HepG2 (cell line): ENCODE results near the gene FSIP1. TPM values are rescaled to one million over a fixed set of nuclear protein-coding genes. Genes with fewer than 3 reads are reported as not detected.

Experiments used
- ATAC-seq: fragments of 200-7000 bp; cut with Tn5 transposase; 3 replicates; pipeline ENCODE4 v1.9.1; 2020; ENCODE audit warnings: mild to moderate bottlenecking, moderate library complexity
- BruUV-seq: library from RNA; stranded (reverse); fragments of 400-500 nt; replicated peaks from 2 replicates; lab custom pipeline; 2021; lab: Mats Ljungman, UMichigan
- CTCF ChIA-PET: fragments of 300-600 bp; formaldehyde crosslinking; extraction: SDS; loops from one replicate; lab custom pipeline; 2021; ENCODE audit warnings: low total read pairs, inconsistent platforms, low intra/inter-chr PET ratio; lab: Yijun Ruan, JAX
- POLR2A ChIA-PET: fragments of 350-600 bp; sonication (Branson Sonifier 250); formaldehyde crosslinking; loops from one replicate; lab custom pipeline; 2020; ENCODE audit warnings: antibody characterized with exemption, inconsistent platforms; lab: Yijun Ruan, JAX
- DNase-seq: peaks from one replicate; pipeline ENCODE4 v3.0.0-alpha.2; 2015; ENCODE audit warnings: low spot score
- FAIRE-seq: peaks from 3 replicates; lab custom pipeline; 2011; peaks lifted over from hg19 to GRCh38; lab: Jason Lieb, UNC
- H2AFZ ChIP-seq: one replicate; pipeline ENCODE4 v1.6.1; 2011; ENCODE audit warnings: low read length, inconsistent platforms
- H3K27ac ChIP-seq: fragments of 300-600 bp; 3 replicates; pipeline ENCODE4 v1.8.0; 2011; ENCODE audit warnings: mixed run types, mild to moderate bottlenecking, mixed read lengths, low read length, inconsistent platforms; ENCODE audit not compliant: insufficient read depth; ENCODE audit errors: extremely low read length
- H3K27me3 ChIP-seq, 2 experiments: fragments of 200-600 bp in 1 of 2; 2 replicates in 1 of 2; 3 replicates in 1 of 2; pipeline versions ENCODE4 v1.6.0 to v1.8.0; 2011; ENCODE audit warnings: low read length in 2 of 2, mild to moderate bottlenecking in 2 of 2, moderate library complexity in 2 of 2, inconsistent platforms in 1 of 2; ENCODE audit not compliant: insufficient read depth in 2 of 2, control insufficient read depth in 1 of 2
- H3K36me3 ChIP-seq, 2 experiments: fragments of 200-600 bp in 1 of 2; replicated peaks in 1 of 2; 2 replicates in 1 of 2; 3 replicates in 1 of 2; pipeline versions ENCODE4 v1.5.1 to v1.8.0; 2011; ENCODE audit warnings: low read length in 2 of 2, inconsistent platforms in 1 of 2; ENCODE audit not compliant: insufficient read depth in 2 of 2, control insufficient read depth in 1 of 2
- H3K4me1 ChIP-seq: 2 replicates; pipeline ENCODE4 v1.5.1; 2012; ENCODE audit warnings: low read length, inconsistent platforms; ENCODE audit not compliant: insufficient read depth
- H3K4me2 ChIP-seq: 2 replicates; pipeline ENCODE4 v1.6.0; 2011; ENCODE audit warnings: low read depth, low read length, inconsistent platforms
- H3K4me3 ChIP-seq, 3 experiments: fragments of 200-600 bp in 1 of 3; sonication (generic), shearing (Covaris generic) in 1 of 3; replicated peaks in 1 of 3; 2 replicates each; pipeline ENCODE4 v1.5.1; 2011 to 2016; ENCODE audit warnings: low read length in 3 of 3, inconsistent platforms in 2 of 3, low read depth in 2 of 3, mild to moderate bottlenecking in 2 of 3, control low read depth in 1 of 3, mixed read lengths in 1 of 3; ENCODE audit not compliant: insufficient read depth in 1 of 3
- H3K79me2 ChIP-seq: one replicate; pipeline ENCODE4 v1.6.1; 2011; ENCODE audit warnings: low read length, inconsistent platforms; ENCODE audit not compliant: insufficient read depth
- H3K9ac ChIP-seq: 2 replicates; pipeline ENCODE4 v1.6.0; 2011; ENCODE audit warnings: mild to moderate bottlenecking, low read depth, low read length, inconsistent platforms; ENCODE audit not compliant: insufficient read depth
- H3K9me3 ChIP-seq: 2 replicates; pipeline ENCODE4 v1.5.1; 2012; ENCODE audit warnings: mild to moderate bottlenecking, low read length
- H4K20me1 ChIP-seq: 2 replicates; pipeline ENCODE4 v1.6.0; 2011; ENCODE audit warnings: inconsistent platforms, mild to moderate bottlenecking, low read length, moderate library complexity; ENCODE audit not compliant: insufficient read depth
- ARHGAP35 ChIP-seq: sonication (generic); formaldehyde crosslinking; IDR thresholded peaks from 2 replicates; pipeline ENCODE4 v1.9.0; 2022; ENCODE audit warnings: mild to moderate bottlenecking, inconsistent platforms, moderate library complexity, missing genetic modification reagents, borderline replicate concordance
- ATF7 ChIP-seq, 2 experiments: fragments of 450-650 bp in 1 of 2; sonication (generic) in 1 of 2; formaldehyde crosslinking in 1 of 2; IDR thresholded peaks; 2 replicates each; pipeline versions ENCODE4 v1.4.0 to v1.6.1; 2016 to 2020; ENCODE audit warnings: antibody characterized with exemption in 1 of 2, mild to moderate bottlenecking in 1 of 2, missing genetic modification reagents in 1 of 2
- FOXA1 ChIP-seq, 2 experiments: fragments of 450-650 bp in 1 of 2; sonication (generic) in 1 of 2; formaldehyde crosslinking in 1 of 2; IDR thresholded peaks; 2 replicates each; pipeline versions ENCODE4 v1.4.0 to v1.6.1; 2016 to 2020; ENCODE audit warnings: missing genetic modification reagents in 1 of 2
- FOXO1 ChIP-seq: sonication (generic); formaldehyde crosslinking; IDR thresholded peaks from 2 replicates; pipeline ENCODE4 v1.4.0; 2020; ENCODE audit warnings: missing genetic modification reagents
- HHEX ChIP-seq: IDR thresholded peaks from 2 replicates; pipeline ENCODE4 v1.6.1; 2016; ENCODE audit warnings: control low read depth
- HNRNPUL1 ChIP-seq: fragments of 200-400 bp; formaldehyde crosslinking; IDR thresholded peaks from 2 replicates; pipeline ENCODE4 v1.6.1; 2017; ENCODE audit warnings: low read depth, mild to moderate bottlenecking, low read length, moderate library complexity
- MAFF ChIP-seq: IDR thresholded peaks from 2 replicates; pipeline ENCODE4 v1.6.1; 2011; ENCODE audit warnings: low read depth, low read length, improper control_type of control experiment
- MAFK ChIP-seq, 2 experiments: IDR thresholded peaks in 1 of 2; conservative IDR thresholded peaks in 1 of 2; 2 replicates each; pipeline ENCODE4 v1.6.1; 2011; ENCODE audit warnings: improper control_type of control experiment in 2 of 2, low read length in 2 of 2
- MBD4 ChIP-seq: IDR thresholded peaks from 2 replicates; pipeline ENCODE4 v1.6.1; 2012; ENCODE audit warnings: low read length, inconsistent platforms, borderline replicate concordance
- RBAK ChIP-seq: sonication (generic); formaldehyde crosslinking; IDR thresholded peaks from 2 replicates; pipeline ENCODE4 v1.5.1; 2020; ENCODE audit warnings: mild to moderate bottlenecking, missing genetic modification reagents
- SIN3A ChIP-seq: IDR thresholded peaks from 2 replicates; pipeline ENCODE4 v1.6.1; 2011; ENCODE audit warnings: low read depth, mild to moderate bottlenecking, control low read depth, low read length, borderline replicate concordance
- SMYD3 ChIP-seq: sonication (generic); formaldehyde crosslinking; IDR thresholded peaks from 2 replicates; pipeline ENCODE4 v1.8.1; 2023; ENCODE audit warnings: mild to moderate bottlenecking, missing genetic modification reagents
- TBX2 ChIP-seq: sonication (generic); formaldehyde crosslinking; IDR thresholded peaks from 2 replicates; pipeline ENCODE4 v1.5.0; 2020; ENCODE audit warnings: missing genetic modification reagents, mild to moderate bottlenecking, borderline replicate concordance
- ZNF501 ChIP-seq: sonication (generic); formaldehyde crosslinking; IDR thresholded peaks from 2 replicates; pipeline ENCODE4 v1.5.1; 2020; ENCODE audit warnings: mild to moderate bottlenecking, moderate library complexity, missing genetic modification reagents
- ZNF549 ChIP-seq: sonication (generic); formaldehyde crosslinking; IDR thresholded peaks from 2 replicates; pipeline ENCODE4 v1.5.0; 2020; ENCODE audit warnings: missing genetic modification reagents
- ZNF615 ChIP-seq: sonication (generic); formaldehyde crosslinking; IDR thresholded peaks from 2 replicates; pipeline ENCODE4 v1.5.0; 2020; ENCODE audit warnings: mild to moderate bottlenecking, missing genetic modification reagents, borderline replicate concordance
- ZNF773 ChIP-seq: sonication (generic); formaldehyde crosslinking; IDR thresholded peaks from 2 replicates; pipeline ENCODE4 v1.4.0; 2020; ENCODE audit warnings: missing genetic modification reagents, borderline replicate concordance
- ZNF850 ChIP-seq: sonication (generic); formaldehyde crosslinking; conservative IDR thresholded peaks from 2 replicates; pipeline ENCODE4 v1.9.0; 2021; ENCODE audit warnings: mild to moderate bottlenecking, missing genetic modification reagents
- WGBS: methylation state at CpG from one replicate; pipeline ENCODE4 v1.1.6; 2017; ENCODE audit warnings: low lambda C conversion rate; 5-methylcytosine and 5-hydroxymethylcytosine counted together
- in situ Hi-C: cut with HindIII; loops from 2 replicates; pipeline ENCODE4 v1.10.0; 2017; ENCODE audit warnings: low pct_unique_long_range_greater_than_20kb; ENCODE audit not compliant: extremely low pct_ligation_motif_present
- intact Hi-C: fragments of 100-400 bp; cut with micrococcal nuclease; formaldehyde crosslinking; loops from one replicate; pipeline ENCODE4 v1.10.0; 2022; ENCODE audit not compliant: unreplicated experiment
- polyA plus RNA-seq, 8 experiments: library from polyadenylated mRNA; depleted of rRNA in 3 of 8; stranded (reverse) in 7 of 8; unstranded in 1 of 8; fragments of >200 nt; fragmentation: Illumina TruSeq in 4 of 8; extraction: Trizol in 4 of 8; gene quantifications; 2 replicates each; pipeline versions ENCODE4 v1.2.1 to v1.2.3, GENCODE V29; 2011 to 2016; ENCODE audit warnings: low read depth in 4 of 8, missing spikeins in 1 of 8, mixed read lengths in 1 of 8; ENCODE audit not compliant: insufficient read depth in 1 of 8
- total RNA-seq, 5 experiments: library from RNA; depleted of rRNA; stranded (reverse); fragments of >200 nt; fragmentation: Illumina TruSeq; extraction: Trizol; gene quantifications; 2 replicates each; pipeline ENCODE4 v1.2.3, GENCODE V29; 2016; ENCODE audit warnings: low read depth in 1 of 5
- TF ChIP-seq, protein P1 (sequence below): sonication (generic); formaldehyde crosslinking; IDR thresholded peaks from 2 replicates; pipeline ENCODE4 v1.4.0; 2020; ENCODE audit warnings: mild to moderate bottlenecking, low read depth, missing genetic modification reagents
- TF ChIP-seq, protein P2 (sequence below): sonication (generic); formaldehyde crosslinking; IDR thresholded peaks from 2 replicates; pipeline ENCODE4 v1.5.1; 2020; ENCODE audit warnings: missing genetic modification reagents, mild to moderate bottlenecking, borderline replicate concordance

Gene FSIP1
- total and polyA plus RNA-seq, 2 of the 13 experiments (the other 11 are each of a cell fraction or from before 2014, with no cell fraction given): 0.18 TPM; not detected in 1

DNA sequence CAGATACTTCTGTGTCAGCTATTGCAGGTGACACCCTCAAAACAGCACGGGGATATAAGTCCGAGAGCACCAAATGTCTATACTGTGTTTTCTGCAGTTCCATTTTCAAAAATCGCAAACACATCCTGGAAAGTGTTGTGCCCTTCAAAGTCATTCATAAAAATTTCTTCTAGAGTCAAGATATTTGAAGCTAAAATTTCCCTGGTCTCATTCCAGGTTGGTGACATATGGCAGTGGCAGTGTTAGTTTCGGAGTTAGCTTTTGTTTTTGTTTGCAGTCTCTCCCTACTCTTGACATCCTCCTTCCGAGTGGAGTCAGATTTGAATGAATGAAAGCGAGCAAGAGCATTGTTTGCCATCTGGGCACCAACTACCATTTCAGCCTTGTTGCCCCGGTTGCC is 3.2 kb upstream of the FSIP1 start:
- no peaks in the 10 kb centered on the region for H4K20me1 ChIP-seq
- FAIRE-seq (no peak), ATAC-seq (no peak), DNase-seq (no peak)
- no peak overlapping the region for H3K9ac ChIP-seq
- 96% methylated on average over 7 of the region's 7 CpGs for WGBS
- POLR2A ChIA-PET: no interaction called here
- intact Hi-C loops (loop anchor here (2.0 to 5.0 kb wide), 2 partner anchors 149 to 246 kb away; partner anchors contain the start of gene EIF2AK4), in situ Hi-C loops (loop anchor here (5.0 kb wide), 1 partner anchor 91 kb away; no protein-coding TSS in a partner anchor)
- H3K4me3 ChIP-seq: no peak overlapping the region
- no peak overlapping the region for H3K4me2 ChIP-seq
- no peak overlapping the region for H3K27ac ChIP-seq
- CTCF ChIA-PET: interaction anchor here (1.9 kb wide), 1 partner anchor 89 kb away, joined by 16 read pairs; no protein-coding TSS in a partner anchor
- no peaks in the 10 kb centered on the region; a peak in 2 of 5 replicates for H3K27me3 ChIP-seq
- no peaks in the 10 kb centered on the region for H3K9me3 ChIP-seq
- no peak overlapping the region for H2AFZ ChIP-seq
- TF ChIP-seq ARHGAP35 (no peak), ZNF501 (no peak), FOXA1 (IDR thresholded peaks at IDR 0.05) (no peak), FOXA1 (CRISPR knock-in tag; IDR thresholded peaks at IDR 0.05) (no peak), ZNF773 (CRISPR knock-in tag) (no peak), TBX2 (no peak), HNRNPUL1 (no peak), SIN3A (no peak), ATF7 (IDR thresholded peaks at IDR 0.05) (no peak), ATF7 (CRISPR knock-in tag; IDR thresholded peaks at IDR 0.05) (no peak), RBAK (no peak)
- BruUV-seq: no TSS peak
- no peaks in the 10 kb centered on the region for H3K79me2 ChIP-seq
- H3K36me3 ChIP-seq: no peaks in the 10 kb centered on the region
- H3K4me1 ChIP-seq: peaks cover 45% of the 10 kb centered on the region

DNA sequence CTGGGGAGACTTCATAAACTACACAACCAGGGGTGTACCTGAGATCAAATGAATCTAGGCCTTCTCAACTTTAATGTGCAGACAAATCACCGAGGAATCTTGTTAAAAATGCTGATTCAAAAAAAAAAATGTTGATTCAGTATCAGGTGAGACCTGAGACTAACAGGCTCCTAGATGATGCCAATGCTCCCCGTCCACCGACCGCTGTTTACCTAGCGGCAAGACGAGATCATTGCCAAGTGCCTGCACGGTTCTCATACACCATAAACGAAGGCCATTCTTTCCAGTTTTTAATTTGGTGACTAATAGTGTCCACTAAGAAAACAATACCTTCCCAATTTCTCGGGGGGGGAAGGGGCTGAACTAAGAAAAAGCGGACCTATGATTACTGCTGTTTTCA is 2.5 kb upstream of the FSIP1 start:
- POLR2A ChIA-PET: no interaction called here
- Histone ChIP-seq H4K20me1 (no peaks in the 10 kb centered on the region), H3K27ac (no peak overlapping the region), H2AFZ (no peak overlapping the region), H3K36me3 (no peaks in the 10 kb centered on the region), H3K9me3 (no peaks in the 10 kb centered on the region), H3K4me1 (peaks cover 45% of the 10 kb centered on the region), H3K79me2 (no peaks in the 10 kb centered on the region), H3K27me3 (no peaks in the 10 kb centered on the region; a peak in 2 of 5 replicates), H3K4me2 (no peak overlapping the region), H3K9ac (no peak overlapping the region), H3K4me3 (no peak overlapping the region)
- TF ChIP-seq, protein P1, sequence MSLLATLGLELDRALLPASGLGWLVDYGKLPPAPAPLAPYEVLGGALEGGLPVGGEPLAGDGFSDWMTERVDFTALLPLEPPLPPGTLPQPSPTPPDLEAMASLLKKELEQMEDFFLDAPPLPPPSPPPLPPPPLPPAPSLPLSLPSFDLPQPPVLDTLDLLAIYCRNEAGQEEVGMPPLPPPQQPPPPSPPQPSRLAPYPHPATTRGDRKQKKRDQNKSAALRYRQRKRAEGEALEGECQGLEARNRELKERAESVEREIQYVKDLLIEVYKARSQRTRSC (CRISPR knock-in tag): no peak
- TF ChIP-seq ZNF615 (CRISPR knock-in tag) (no peak), ZNF850 (no peak), HHEX (no peak), MAFF (peak; percentile 50), FOXO1 (no peak), SMYD3 (no peak), ZNF549 (no peak), MAFK (conservative IDR thresholded peaks at IDR 0.05 in 1 of 2, IDR thresholded peaks at IDR 0.05 in 1 of 2; ENCODE audit: low read length in 2 of 2) (peak in 1 of 2 experiments; percentile 48; a peak in 2 of 4 replicates), MBD4 (no peak)
- TF ChIP-seq, protein P2, sequence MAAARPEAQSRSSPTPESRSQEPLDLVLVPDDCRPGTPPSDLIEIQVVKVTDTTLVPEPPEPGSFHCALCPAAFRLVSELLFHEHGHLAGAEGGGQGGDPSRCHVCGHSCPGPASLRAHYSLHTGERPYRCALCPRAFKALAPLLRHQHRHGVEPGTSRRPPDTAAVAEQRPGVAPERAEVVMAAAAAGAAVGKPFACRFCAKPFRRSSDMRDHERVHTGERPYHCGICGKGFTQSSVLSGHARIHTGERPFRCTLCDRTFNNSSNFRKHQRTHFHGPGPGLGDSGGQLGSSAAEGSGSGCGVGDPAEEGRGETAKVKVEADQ (CRISPR knock-in tag): no peak
- FAIRE-seq (no peak), DNase-seq (no peak), ATAC-seq (no peak)
- intact Hi-C loops: loop anchor here (5.0 kb wide), 1 partner anchor 247 kb away; no protein-coding TSS in a partner anchor
- in situ Hi-C loops: loop anchor here (5.0 kb wide), 1 partner anchor 92 kb away; no protein-coding TSS in a partner anchor
- CTCF ChIA-PET: no interaction called here
- no TSS peak for BruUV-seq
- 86% methylated on average over 10 of the region's 10 CpGs for WGBS
